ENCODE data around the gene UBE2E1.

UBE2E1 gene

GRCh38 chr3:23920151-23920655 is 114.4 kb downstream of the UBE2E1 start:
- DNase-seq = no peak

- DNase-seq = no peak
Observed at GRCh38 chr3:23921052-23921511, 115.3 kb downstream of the UBE2E1 start.

GRCh38 chr3:23923786-23924185 is 118.0 kb downstream of the UBE2E1 start:
- no peak for DNase-seq

DNA sequence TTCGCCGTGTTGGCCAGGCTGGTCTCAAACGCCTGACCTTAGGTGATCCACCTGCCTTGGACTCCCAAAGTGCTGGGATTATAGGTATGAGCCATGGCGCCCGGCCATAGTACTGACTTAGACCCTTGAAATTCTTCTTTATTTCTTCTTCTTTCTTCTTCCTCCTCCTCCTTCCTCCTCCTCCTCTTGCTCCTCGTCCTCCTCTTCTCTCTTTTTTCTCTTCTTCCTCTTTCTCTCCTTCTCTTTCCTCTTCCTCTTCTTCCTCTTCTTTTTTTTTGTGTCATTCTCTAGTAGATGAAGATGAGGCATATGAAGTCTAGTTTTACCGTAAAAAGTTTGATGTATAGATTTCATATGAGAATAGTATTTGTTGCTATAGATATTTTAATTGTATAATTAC is 120.5 kb downstream of the UBE2E1 start:
- no peak for DNase-seq

GRCh38 chr3:23926736-23927135 is 121.0 kb downstream of the UBE2E1 start:
- no peak for DNase-seq

DNA sequence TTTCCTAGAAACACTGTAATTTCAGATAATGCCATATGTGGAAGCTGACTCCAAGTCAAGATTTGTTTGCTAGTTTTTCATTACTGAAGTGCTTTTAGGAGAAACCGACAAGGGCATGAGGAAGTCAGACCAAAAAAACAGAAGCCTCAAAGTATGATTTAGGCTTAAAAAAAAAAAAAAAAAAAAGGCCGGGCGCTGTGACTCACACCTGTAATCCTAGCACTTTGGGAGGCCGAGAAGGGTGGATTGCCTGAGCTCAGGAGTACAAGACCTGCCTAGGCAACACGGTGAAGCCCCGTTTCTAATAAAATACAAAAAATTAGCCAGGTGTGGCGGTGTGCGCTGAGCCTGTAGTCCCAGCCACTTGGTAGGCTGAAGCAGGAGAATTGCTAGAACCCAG is 122.8 kb downstream of the UBE2E1 start:
- DNase-seq = no peak

DNA sequence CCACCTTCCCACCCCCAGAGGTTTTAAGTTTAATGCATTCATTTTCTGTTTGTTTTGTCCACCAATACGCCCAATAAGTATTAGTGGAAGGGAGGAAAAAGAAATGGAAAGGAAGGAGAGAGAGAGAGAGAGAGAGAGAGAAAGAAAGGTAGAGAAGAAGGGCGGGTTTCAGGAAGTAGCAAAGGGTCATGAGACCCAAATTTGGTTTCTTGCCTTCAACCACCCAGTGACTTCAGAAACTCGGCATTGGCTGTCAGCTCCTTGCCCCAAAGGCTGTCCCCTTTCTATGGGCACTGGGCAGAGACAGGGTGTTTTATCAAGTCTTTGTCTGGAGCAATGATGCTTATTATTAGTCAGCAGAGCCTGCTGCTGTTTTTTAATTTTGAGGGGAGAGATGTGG is 125.8 kb downstream of the UBE2E1 start:
- DNase-seq = no peak

- DNase-seq = no peak
Observed at GRCh38 chr3:23932571-23932970, 126.8 kb downstream of the UBE2E1 start.

DNA sequence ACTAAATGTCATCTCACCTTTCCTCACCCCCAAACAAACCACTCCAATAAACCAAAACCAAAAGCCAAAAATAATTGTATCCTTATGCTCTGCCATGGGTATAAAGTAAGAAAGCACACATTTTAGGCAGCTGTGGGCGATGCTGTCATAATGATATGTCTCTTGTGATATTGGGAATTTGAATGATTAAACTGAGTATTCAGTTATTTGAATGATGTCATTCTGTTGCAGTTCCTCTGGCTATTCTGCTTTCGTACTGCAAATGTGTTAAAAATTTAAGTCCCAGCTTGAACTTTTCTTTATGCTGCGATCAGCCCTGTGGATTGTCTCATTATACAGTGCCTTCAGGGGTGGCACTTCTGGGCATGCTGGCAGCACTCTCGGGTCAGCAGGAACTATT is 128.5 kb downstream of the UBE2E1 start:
- DNase-seq = no peak

GRCh38 chr3:23937296-23937695 is 131.5 kb downstream of the UBE2E1 start:
- no peak for DNase-seq

DNA sequence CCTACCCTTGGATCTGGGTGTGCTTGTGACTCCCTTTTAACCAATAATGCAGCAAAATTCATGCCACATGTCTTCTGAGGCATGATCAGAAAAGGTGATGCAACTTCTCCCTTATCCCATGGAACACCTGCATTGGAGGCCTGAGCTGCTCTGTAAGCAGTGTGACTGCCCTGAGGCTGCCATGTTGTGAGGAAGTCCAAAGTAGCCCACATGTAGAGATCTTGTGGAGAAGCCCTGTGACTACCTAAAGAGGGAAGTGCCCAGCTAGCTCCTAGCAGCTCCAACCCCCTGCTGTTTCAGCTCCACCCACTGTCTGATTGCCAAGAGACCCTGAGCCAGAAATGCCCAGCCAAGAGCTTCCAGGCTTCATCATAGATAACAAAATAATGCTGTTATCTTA is 132.9 kb downstream of the UBE2E1 start:
- DNase-seq = no peak

DNA sequence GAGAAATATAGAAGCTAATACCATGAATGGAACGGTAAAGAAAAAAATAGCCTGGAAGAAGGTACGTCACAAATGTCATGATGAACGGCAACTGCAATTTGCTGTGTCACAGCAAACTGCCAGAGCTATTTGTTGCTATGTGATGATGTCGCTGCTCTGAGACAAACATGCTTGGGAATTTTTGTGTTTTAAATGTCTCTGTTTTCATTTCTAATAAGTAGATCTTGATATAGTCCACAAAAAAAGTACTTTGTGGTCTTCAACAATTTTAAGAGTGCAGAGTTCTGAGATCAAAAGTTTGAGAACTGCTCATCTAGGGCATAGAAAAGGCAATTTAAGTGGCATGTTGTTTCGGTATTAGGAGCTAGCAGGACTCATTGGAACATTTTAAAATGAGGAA is 135.0 kb downstream of the UBE2E1 start:
- DNase-seq = no peak
